GM12892 (cell line): ENCODE measurements around the gene GULP1.

Experiments
- DNase-seq: peaks from one replicate; pipeline ENCODE4 v3.0.0; 2011; ENCODE audit not compliant: insufficient read length
- FAIRE-seq: peaks from 2 replicates; lab custom pipeline; 2011; peaks lifted over from hg19 to GRCh38; lab: Jason Lieb, UNC
- POLR2A ChIP-seq: IDR thresholded peaks from 2 replicates; pipeline ENCODE4 v1.6.1; 2011; ENCODE audit warnings: low read depth, low read length, control low read depth
- POLR2AphosphoS5 ChIP-seq: IDR thresholded peaks from 2 replicates; pipeline ENCODE4 v1.6.1; 2011; ENCODE audit warnings: low read depth, low read length, control low read depth
- TAF1 ChIP-seq: IDR thresholded peaks from 2 replicates; pipeline ENCODE4 v1.6.1; 2011; ENCODE audit warnings: low read depth, mild to moderate bottlenecking, control low read depth, low read length, borderline replicate concordance

Gene GULP1

DNA sequence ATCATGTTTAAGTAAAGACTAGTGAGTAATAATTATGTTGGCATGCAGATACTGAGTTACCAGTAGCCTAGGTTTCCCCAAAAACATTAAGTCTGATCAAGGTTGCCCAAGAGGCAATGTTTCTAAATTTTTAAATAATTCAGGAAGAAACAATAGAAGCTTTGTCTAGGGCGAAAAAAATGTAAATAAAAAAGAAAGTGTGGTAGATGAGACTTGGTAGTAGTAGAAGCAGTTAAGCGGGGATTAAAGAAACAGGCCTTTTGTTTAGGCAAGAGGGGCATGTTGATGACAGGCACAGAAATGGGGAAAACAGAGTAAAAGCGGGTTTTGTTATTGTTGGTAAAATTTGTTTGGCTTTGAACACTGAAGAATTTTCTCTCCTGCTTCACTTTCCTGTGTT, 97.2 kb downstream of the GULP1 start:
- TF ChIP-seq POLR2A (no peak), POLR2AphosphoS5 (no peak), TAF1 (no peak)
- DNase-seq (no peak), FAIRE-seq (no peak)

DNA sequence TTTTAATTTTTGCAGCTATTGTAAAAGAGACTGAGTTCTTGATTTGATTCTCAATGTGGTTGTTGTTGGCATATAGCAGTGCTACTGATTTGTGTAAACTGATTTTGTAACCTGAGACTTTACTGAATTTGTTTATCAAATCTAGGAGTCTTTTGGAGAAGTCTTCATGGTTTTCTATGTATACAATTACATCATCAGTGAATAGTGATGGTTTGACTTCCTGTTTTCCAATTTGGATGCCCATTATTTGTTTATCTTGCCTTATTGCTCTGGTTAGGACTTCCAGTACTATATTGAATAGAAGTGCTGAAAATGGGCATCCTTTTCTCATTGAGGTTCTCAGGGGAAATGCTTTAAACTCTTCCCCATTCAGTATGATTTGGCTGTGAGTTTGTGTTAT, 99.7 kb downstream of the GULP1 start:
- TF ChIP-seq TAF1 (no peak), POLR2AphosphoS5 (no peak), POLR2A (no peak)
- DNase-seq (no peak), FAIRE-seq (no peak)

DNA sequence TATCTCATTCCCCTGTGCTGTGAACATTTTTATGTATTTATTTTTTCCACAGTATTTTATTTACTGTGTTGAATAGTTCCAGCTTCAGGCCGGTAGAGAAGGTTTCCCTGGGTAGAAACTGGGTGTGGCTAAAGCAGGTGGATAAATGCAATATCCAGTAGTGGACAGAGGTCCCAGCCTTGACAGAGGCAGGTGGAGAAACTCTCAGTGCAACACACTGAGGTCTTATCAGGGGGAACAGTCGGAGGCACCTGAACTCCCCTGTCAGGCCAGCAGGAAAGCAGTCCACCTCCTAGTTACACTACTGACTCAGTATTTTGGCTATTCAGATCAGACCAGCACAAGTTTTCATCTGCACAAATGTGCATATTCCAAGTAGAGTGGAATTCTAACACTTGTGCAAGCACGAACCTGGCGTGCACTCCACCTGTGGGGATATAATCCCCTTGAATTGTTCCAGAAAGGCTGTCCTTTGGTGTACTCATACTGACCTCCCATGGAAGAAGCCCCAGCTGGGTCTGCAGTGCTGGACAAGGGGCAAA, 103.3 kb downstream of the GULP1 start:
- no peak for TF ChIP-seq POLR2A
- TF ChIP-seq TAF1: no peak
- TF ChIP-seq POLR2AphosphoS5: no peak
- DNase-seq (no peak), FAIRE-seq (no peak)

DNA sequence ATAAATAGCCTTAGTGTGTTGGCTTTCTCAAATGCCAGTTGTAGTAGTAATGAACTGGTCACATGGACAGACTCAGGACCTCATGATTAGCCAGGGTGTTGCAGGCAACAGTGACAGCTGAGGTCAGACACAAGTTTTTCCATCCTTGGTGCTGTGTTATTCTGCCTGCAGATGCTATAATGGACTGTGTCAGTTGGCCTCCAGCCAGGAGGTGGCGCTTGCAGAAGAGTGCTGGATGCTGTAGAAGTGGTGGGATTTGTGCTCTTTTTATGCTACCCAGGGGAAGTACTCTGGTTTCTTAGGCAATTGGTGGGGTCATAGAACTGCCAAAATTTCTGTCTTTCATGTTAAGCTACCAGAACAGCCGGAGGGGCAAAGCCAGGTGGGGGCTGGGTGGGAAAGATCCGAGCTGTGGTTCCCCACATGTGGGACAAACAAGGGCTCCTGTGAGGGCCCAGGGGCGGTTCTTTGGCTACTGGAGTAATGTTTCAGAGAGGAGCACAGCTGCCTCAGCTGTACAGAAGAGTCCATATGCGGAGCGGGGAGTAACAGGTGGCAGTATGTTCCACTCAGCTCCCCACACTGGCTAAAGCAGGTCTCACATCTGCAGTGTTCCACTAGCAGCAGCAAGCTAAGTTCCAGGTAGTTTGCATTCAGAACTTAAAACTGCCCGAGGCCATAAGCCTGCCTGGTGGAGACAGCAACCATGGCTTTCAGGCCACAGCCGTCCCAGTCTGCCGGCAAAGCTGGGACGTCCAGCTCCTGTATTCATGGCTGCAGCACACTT, 104.4 kb downstream of the GULP1 start:
- FAIRE-seq (no peak), DNase-seq (no peak)
- TF ChIP-seq TAF1: no peak
- no peak for TF ChIP-seq POLR2A
- TF ChIP-seq POLR2AphosphoS5: no peak

DNA sequence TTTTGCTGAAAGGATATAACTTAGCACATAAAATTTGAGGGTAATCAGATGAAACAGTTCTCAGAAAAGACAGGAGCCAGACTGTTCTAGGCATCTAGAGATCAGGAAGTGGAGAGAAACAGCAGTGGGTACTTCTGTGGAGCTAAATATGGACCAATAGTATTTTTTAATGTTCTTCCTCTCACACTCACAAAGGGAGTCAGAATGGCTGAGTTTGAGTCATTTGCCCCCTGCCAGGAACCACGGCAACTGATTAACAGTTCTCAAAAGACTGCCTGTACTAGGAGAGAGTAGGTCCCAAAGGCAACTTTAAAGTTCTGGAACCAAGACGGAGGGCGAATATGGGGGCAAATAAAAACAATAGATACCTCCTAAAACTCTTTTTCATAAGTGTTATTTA, 107.5 kb downstream of the GULP1 start:
- DNase-seq (no peak), FAIRE-seq (no peak)
- no peak for TF ChIP-seq TAF1
- TF ChIP-seq POLR2A: no peak
- TF ChIP-seq POLR2AphosphoS5: no peak

DNA sequence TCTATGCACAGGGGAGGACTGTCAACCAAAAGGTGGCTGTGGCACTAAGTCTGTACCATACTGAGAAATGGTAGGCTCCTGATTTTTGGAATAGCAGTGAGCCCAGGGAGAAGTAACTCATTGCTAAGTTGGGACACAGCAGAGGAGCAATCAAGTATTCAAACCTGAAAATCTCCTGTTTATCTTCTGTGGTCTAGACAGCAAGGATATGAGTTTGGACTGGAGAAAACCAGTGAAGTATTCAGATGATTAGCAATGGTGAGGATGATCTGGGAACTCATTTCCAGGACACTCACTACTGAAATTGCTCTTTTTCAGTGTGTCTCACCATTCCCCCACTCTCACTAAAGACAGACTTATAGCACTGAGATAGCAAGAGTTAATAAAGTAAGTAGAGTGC, 112.0 kb downstream of the GULP1 start:
- FAIRE-seq: no peak
- no peak for DNase-seq
- TF ChIP-seq POLR2AphosphoS5: no peak
- no peak for TF ChIP-seq POLR2A
- TF ChIP-seq TAF1: no peak

DNA sequence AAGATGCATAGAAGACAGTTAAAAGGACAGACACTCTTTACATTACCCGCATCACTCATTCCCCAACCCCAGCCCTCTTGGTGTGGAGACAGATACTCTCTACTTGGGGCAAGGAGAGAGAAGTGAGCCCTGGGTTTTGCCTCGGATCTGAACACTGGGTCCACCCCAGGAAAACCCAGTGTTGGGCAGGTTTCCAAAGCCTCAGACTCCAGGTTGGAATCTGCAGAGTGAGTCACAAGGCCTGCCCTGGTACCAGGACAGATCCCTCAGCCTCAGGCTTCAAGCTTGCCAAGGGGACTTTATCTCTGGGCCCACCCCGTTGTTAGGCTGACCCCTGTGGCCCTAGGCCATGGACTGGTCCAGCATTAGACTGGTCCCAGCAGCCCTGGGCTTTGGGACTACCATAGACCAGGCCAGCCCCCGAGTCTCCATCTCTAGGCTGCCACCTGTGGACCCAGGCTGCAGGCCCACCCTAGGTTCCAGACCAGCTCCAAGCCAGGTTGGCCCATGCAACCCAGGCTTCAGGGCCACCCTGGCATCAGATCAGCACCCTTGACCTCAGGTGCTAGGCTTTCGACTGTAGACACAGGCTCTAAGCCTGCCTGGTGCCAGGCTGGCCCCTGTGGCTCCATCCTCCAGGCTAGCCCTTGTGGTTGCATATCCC, 112.8 kb downstream of the GULP1 start:
- no peak for FAIRE-seq
- TF ChIP-seq POLR2A (no peak), TAF1 (no peak), POLR2AphosphoS5 (no peak)

DNA sequence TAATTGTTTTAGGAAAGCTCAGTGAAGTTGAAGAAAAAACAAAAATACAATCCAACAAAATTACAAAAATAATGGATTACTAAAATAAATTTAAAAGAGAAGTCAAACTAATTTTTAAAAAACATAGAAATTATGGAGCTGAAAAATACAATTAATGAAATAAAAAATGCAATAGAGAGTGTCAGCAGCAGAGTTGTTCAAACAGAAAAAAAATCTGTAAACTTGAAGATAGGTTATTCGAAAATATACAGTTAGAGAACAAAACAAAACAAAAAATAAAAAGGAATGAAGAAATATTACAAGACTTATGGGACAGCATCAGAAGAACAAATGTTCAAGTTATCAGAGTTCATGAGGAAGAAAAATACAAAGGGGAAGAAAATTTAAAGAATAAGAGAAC, 114.7 kb downstream of the GULP1 start:
- DNase-seq (no peak), FAIRE-seq (no peak)
- TF ChIP-seq POLR2A: no peak
- no peak for TF ChIP-seq POLR2AphosphoS5
- no peak for TF ChIP-seq TAF1

More for the DNA sequence above, 112.8 kb downstream of the GULP1 start:
- DNase-seq: no peak

DNA sequence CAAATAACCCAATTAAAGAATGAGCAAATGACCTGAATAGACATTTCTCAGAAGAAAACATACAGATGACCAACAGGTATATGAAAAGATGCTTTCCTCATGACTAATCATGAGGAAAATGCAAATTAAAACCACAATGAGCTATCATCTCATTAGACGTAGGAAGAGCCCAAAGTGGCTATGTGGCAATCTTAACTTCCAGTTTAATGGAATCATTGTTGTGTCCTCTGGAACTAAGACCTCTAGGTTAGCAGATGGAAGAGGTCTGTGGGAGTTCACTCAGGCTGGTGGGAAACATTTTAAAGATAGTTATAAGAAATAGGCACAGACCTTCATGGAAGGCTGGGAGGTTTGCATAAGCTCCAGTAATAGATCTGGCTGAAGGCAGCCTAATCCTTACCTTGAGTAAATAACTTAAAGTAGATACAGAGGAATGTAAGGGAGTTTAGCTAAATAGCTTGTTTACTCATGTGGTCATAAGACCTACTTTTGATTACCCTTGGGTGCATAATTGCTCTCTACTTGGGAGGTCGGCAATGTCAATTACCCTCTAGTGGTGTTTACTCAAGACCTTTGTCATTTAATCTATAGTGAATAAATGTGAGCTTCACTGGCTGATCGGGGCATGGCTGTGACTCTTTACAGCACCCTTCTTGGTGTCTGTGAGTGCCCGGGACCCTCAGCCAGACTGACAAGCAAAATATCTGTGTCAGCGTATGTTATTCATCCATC, 119.0 kb downstream of the GULP1 start:
- FAIRE-seq (no peak), DNase-seq (no peak)
- TF ChIP-seq POLR2AphosphoS5: no peak
- TF ChIP-seq POLR2A: no peak
- no peak for TF ChIP-seq TAF1

DNA sequence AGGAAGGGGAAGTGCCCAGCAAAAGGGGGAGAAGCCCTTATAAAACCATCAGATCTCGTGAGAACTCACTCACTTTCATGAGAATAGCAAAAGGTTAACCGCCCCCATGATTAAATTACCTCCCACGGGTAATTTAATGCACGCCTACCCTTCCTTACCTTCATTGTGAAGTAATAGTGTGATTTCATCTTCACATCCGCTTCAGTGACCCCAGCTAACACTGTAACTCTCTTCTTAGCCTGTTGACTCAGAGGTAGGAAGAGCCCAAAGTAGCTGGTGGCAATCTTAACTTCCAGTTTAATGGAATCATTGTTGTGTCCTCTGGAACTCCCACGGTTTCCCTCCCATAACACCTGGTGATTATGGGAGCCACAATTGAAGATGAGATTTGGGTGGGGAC, 120.5 kb downstream of the GULP1 start:
- DNase-seq: no peak
- no peak for FAIRE-seq
- no peak for TF ChIP-seq POLR2AphosphoS5
- TF ChIP-seq TAF1: no peak
- no peak for TF ChIP-seq POLR2A

DNA sequence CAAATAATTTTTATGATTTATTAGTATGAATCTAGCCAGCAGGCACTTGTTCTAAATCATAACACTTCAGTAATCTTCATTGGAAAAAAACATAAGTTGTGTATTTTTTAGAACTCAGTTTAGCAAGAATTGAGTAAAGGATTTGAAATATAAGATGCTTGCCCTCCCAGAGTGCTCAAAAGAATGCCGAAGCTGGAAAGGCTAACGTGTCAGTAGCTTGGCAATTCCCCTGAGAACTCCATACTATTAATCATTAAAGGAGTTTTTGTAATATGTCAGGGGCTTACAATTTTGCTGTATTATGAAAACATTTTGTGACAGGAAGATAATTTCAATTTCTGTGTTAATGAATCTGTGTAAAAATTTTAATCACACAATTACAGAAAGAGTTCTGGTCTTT, 122.7 kb downstream of the GULP1 start:
- TF ChIP-seq POLR2A: no peak
- TF ChIP-seq TAF1: no peak
- TF ChIP-seq POLR2AphosphoS5: no peak
- DNase-seq: no peak
- no peak for FAIRE-seq
